ENCODE data around the gene KRT28. TPM values are rescaled to one million over a fixed set of nuclear protein-coding genes. Genes with fewer than 3 reads are reported as not detected.

KRT28 gene
- total and polyA plus RNA-seq, 2 of the 13 experiments (the other 11 are each of a cell fraction or from before 2014, with no cell fraction given), result not detected

DNA sequence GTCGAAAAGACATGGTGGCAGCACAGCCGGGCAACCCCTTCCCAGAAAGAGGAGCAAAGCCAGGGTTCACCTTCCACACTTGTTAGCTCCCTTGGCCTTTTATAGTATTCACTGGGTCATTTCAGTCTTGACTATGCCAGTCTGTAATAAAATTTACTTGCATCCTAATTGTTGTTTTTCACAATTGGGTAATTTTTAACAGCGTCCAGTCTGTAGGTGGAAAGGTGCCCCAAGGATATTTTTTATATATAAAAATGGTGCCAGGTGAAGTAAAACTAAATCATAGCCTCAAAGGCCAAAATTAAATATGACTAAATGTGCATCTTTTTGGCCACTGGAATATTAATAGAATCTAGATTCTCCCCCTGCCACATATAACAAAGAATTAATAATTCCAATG is 27.7 kb downstream of the KRT28 start, which contains the start of gene KRT26 (continued):
- TF ChIP-seq, protein P1, sequence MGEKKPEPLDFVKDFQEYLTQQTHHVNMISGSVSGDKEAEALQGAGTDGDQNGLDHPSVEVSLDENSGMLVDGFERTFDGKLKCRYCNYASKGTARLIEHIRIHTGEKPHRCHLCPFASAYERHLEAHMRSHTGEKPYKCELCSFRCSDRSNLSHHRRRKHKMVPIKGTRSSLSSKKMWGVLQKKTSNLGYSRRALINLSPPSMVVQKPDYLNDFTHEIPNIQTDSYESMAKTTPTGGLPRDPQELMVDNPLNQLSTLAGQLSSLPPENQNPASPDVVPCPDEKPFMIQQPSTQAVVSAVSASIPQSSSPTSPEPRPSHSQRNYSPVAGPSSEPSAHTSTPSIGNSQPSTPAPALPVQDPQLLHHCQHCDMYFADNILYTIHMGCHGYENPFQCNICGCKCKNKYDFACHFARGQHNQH (CRISPR knock-in tag; IDR thresholded peaks at IDR 0.05), result no peak
- TF ChIP-seq RBFOX2 (IDR thresholded peaks at IDR 0.05; ENCODE audit: low read depth, low read length) (no peak), CHCHD3 (CRISPR knock-in tag; IDR thresholded peaks at IDR 0.05) (no peak), SAP130 (CRISPR knock-in tag; IDR thresholded peaks at IDR 0.05; ENCODE audit: low read depth) (no peak)

DNA sequence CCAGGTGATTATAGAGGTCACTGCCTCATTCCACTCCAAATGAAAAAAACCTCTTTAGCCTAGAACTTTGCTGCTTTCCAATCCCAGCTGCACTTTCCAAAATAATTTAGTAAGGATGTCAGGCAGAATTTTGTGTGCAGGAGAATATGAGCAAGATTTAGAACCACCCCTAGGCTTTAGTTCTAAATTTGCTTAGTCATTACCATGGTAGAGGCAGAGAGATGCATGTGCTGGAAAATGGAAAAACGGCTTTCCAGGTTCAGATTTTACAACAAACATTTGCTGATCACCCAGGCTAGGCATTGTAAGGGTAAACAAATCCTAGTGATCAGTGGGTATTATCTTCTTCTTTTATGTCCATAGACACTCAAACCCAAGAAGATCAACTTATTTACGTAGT is 34.1 kb downstream of the KRT28 start:
- ChIA-PET POLR2A (no interaction called here), CTCF (ENCODE audit: low intra/inter-chr PET ratio, low total read pairs) (no interaction called here)
- no TSS peak for BruUV-seq (replicated peaks)
- H3K9me3 ChIP-seq (ENCODE audit: low read length), result peaks cover 35% of the 10 kb centered on the region
- in situ Hi-C loops (cut with HindIII; ENCODE audit: extremely low pct_ligation_motif_present, low pct_unique_long_range_greater_than_20kb), result no loop called here
- no peak overlapping the region for H3K4me3 ChIP-seq (replicated peaks in 1 of 3; ENCODE audit: insufficient read depth in 1 of 3, low read depth in 2 of 3, low read length in 3 of 3)
- no peak overlapping the region for H3K27ac ChIP-seq (ENCODE audit: extremely low read length, insufficient read depth, low read length)
- intact Hi-C loops (cut with micrococcal nuclease; ENCODE audit: unreplicated experiment), result no loop called here
- H3K9ac ChIP-seq (ENCODE audit: insufficient read depth, low read depth, low read length), result no peak overlapping the region
- WGBS (ENCODE audit: low lambda C conversion rate), result 9% methylated on average over 2 of the region's 2 CpGs
- H2AFZ ChIP-seq (ENCODE audit: low read length), result no peak overlapping the region
- H3K27me3 ChIP-seq (ENCODE audit: control insufficient read depth in 1 of 2, insufficient read depth in 2 of 2, low read length in 2 of 2), result peaks cover 0 to 4% of the 10 kb centered on the region in 2 experiments; a peak in 2 of 5 replicates
- H3K79me2 ChIP-seq (ENCODE audit: insufficient read depth, low read length), result no peaks in the 10 kb centered on the region
- no peaks in the 10 kb centered on the region for H3K4me1 ChIP-seq (ENCODE audit: insufficient read depth, low read length)
- DNase-seq (ENCODE audit: low spot score), result no peak
- H3K4me2 ChIP-seq (ENCODE audit: low read depth, low read length), result no peak overlapping the region
- TF ChIP-seq NFE2L2 (IDR thresholded peaks at IDR 0.05; ENCODE audit: low read length), result peak; percentile 77
- no peak for TF ChIP-seq CENPT (CRISPR knock-in tag; IDR thresholded peaks at IDR 0.05; ENCODE audit: low read depth)
- TF ChIP-seq SIX4 (CRISPR knock-in tag; IDR thresholded peaks at IDR 0.05), result no peak
- H3K36me3 ChIP-seq (replicated peaks in 1 of 2; ENCODE audit: control insufficient read depth in 1 of 2, insufficient read depth in 2 of 2, low read length in 2 of 2), result no peaks in the 10 kb centered on the region
- no peaks in the 10 kb centered on the region for H4K20me1 ChIP-seq (ENCODE audit: insufficient read depth, low read length)
- ATAC-seq, result no peak
- FAIRE-seq, result no peak

DNA sequence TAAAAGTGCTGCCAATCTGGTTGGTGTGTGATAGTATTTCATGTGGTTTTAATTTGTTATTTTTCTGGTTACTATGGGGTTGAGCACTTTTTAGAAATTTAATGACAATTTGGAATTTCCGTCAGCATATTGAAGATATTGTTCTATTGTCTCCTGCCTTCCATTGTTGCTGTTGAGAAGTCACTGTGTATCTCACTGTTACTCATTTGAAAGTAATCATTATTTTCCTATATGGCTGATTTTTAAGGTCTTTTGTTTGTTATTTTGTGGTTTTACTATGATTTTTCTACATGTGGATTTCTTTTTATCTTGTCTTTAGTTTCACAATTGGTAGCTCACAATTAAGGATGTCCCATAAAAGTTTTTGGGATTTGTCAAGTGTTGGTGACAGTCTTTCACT is 36.0 kb downstream of the KRT28 start:
- ChIA-PET POLR2A (no interaction called here), CTCF (ENCODE audit: low intra/inter-chr PET ratio, low total read pairs) (no interaction called here)
- TF ChIP-seq CHCHD3 (CRISPR knock-in tag; IDR thresholded peaks at IDR 0.05), result no peak
- TF ChIP-seq ZNF317 (CRISPR knock-in tag; IDR thresholded peaks at IDR 0.05), result peak; percentile 97
- Histone ChIP-seq H3K4me2 (ENCODE audit: low read depth, low read length) (no peak overlapping the region), H3K27me3 (ENCODE audit: control insufficient read depth in 1 of 2, insufficient read depth in 2 of 2, low read length in 2 of 2) (no peaks in the 10 kb centered on the region; a peak in 1 of 5 replicates), H2AFZ (ENCODE audit: low read length) (no peak overlapping the region), H3K36me3 (replicated peaks in 1 of 2; ENCODE audit: control insufficient read depth in 1 of 2, insufficient read depth in 2 of 2, low read length in 2 of 2) (no peaks in the 10 kb centered on the region), H3K79me2 (ENCODE audit: insufficient read depth, low read length) (no peaks in the 10 kb centered on the region), H3K4me1 (ENCODE audit: insufficient read depth, low read length) (no peaks in the 10 kb centered on the region), H3K9me3 (ENCODE audit: low read length) (peaks cover 48% of the 10 kb centered on the region), H3K27ac (ENCODE audit: extremely low read length, insufficient read depth, low read length) (no peak overlapping the region), H3K4me3 (replicated peaks in 1 of 3; ENCODE audit: insufficient read depth in 1 of 3, low read depth in 2 of 3, low read length in 3 of 3) (no peak overlapping the region), H3K9ac (ENCODE audit: insufficient read depth, low read depth, low read length) (no peak overlapping the region), H4K20me1 (ENCODE audit: insufficient read depth, low read length) (no peaks in the 10 kb centered on the region)
- 2% methylated on average over 1 of the region's 1 CpG for WGBS (ENCODE audit: low lambda C conversion rate)
- in situ Hi-C loops (cut with HindIII; ENCODE audit: extremely low pct_ligation_motif_present, low pct_unique_long_range_greater_than_20kb) (no loop called here), intact Hi-C loops (cut with micrococcal nuclease; ENCODE audit: unreplicated experiment) (no loop called here)
- BruUV-seq (replicated peaks), result no TSS peak
- no peak for DNase-seq (ENCODE audit: low spot score)
- no peak for FAIRE-seq
- ATAC-seq, result no peak
